ENCODE results near the gene RNFT2. TPM values are rescaled to one million over a fixed set of nuclear protein-coding genes. Genes with fewer than 3 reads are reported as not detected.
A peak's percentile ranks its signal among the peaks of the same experiment; 100 is the strongest.

Gene RNFT2
- total RNA-seq, 1 experiment from 2014 or later, result 6.0 TPM

DNA sequence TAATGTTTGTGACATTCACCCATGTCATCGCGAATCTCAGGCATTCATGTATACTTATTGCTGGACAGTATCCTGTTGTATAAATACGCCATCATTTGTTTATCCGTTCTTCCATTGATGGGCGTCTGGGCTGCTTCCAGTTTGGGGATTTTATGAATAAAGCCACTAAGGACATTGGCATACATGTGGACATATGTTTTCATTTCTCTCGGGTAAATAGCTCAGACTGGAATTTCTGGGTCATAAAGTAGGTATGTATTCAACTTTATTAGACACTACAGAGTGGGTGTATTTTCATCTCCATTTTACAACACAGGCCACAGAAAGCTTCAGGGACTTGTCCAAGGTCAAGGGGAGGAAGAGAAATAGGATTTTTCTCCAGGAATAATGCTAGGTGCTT lies 94.2 kb downstream of the RNFT2 start:
- no peak for DNase-seq (ENCODE audit: low read depth)

DNA sequence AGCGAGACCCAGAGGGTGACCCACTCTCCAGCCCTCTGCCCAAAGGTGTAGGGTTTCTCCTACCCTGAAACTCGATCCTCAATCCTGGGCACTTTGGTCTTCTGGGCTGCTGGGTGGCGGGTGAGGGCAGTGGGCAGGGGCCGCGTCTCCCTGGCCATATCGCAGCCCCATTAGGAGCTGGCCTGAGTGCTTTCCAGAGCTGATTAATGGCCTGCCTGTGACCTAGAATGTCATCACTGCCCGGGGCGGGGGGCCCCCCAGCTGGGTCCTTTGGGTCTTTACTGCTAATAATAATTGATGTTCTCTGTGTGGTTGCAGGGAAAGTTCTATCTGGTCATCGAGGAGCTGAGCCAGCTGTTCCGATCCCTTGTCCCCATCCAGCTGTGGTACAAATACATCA lies 95.4 kb downstream of the RNFT2 start:
- no peak for DNase-seq (ENCODE audit: low read depth)

DNA sequence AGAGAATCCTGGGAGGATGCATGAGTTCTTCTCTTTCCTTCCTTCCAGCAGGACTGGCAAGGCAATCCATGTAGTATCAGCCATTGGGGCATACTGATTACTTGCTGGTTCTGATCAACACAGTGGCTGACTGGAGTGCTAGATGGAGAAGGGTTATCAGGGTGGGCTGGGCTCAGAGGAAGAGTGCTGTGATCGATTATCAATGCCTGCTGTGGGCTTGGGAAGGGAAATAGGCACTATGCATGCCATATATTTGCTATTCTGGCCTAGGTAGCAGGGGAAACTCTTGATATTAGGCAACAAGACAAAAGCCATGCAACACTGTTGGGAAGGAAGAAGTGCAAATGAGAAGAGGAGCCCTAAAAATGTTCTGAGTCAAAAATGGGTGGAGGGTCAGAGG lies 97.4 kb downstream of the RNFT2 start:
- no peak for DNase-seq (ENCODE audit: low read depth)

DNA sequence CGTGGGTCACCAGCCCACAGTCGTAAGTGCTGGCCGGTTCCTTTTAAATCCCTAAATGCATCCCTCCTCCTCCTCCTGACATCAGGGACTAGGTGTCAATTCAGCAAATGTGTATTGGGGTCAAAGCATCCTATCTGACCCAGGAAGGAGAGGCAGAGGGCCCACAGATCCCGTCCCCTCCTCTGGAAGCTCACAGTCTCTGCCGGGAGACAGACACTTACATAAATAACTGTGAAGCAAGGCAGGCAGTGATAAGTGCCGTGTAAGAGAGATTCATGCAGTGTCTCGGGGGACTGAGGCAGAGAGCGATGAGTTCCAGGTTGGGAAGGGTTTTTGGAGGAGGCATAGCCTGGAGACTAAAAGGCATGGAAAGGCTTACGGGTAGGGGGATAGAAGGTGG lies 99.0 kb downstream of the RNFT2 start:
- DNase-seq (ENCODE audit: low read depth), result no peak

DNA sequence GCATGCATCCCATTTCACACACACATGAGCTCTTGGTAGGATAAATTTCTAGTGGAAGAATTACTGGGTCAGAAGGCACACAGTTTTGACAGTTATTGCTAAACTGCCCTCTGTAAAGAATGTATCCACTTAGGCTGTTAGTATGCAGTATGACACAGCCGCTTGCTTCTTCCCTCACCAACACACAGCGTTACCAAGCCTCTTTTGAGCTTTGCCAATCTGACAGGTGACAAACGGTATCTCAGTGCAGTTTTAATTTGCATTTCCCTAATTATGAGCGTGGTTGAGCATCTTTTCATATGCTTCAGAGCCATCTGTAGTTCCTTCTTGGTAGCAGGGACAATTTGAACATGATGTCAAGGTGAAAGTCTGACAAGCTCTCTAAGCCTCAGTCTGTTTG lies 100.2 kb downstream of the RNFT2 start:
- DNase-seq (ENCODE audit: low read depth), result no peak

DNA sequence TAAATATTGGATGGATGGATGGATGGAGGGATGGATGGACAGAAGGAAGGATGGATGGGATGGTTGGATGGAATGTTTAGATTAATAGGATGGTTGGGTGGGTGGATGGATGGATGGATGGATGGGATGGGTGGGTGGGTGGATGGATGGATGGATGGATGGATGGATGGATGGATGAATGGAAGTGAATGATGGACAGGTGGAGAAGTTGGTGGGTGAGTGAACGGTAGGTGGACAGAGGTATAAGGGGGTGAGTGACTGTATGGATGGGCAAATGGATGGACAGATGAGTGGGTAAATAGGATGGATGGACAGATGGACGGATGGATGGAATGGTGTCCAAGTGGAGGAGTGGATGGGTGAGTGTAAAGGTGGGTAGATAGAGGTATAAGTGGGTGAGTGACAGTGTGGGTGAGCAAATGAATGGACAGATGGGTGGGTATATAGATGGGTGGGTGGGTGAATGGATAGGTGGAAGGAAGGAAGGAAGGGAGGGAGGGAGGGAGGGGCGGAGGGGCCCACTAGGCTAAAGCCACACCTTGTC lies 101.2 kb downstream of the RNFT2 start:
- no peak for DNase-seq (ENCODE audit: low read depth)

DNA sequence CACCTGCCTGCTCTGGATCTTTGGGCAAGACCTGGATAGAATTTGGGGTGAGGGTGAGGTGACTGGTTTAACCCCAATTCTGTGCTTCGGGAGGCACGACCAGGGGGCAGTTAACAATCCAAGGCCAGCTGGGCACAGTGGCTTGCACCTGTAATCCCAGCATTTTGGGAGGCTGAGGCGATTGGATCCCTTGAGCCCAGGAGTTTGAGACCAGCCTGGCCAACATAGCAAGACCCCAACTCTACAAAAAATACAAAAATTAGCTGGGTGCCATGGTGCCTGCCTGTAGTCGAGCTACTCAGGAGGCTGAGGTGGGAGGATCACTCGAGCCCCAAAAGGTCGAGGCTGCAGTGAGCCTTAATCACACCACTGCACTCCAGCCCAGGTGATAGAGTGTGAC lies 105.0 kb downstream of the RNFT2 start:
- no peak for DNase-seq (ENCODE audit: low read depth)

DNA sequence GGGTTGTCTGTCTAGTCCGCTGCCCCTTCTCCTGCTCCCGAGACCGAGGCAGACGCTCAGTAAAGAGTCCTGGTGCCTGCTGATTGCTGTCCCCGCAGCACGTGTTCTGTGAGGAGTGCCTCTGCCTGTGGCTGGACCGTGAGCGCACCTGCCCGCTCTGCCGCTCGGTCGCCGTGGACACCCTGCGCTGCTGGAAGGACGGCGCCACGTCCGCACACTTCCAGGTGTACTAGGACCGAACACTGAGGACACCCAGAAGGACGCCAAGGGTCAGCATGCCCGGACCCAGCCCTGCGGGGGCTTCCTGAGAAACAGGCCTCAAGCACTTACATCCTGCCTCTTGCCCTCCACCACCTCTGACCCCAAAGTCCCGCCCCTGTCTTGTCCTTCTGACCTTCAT lies 111.1 kb downstream of the RNFT2 start:
- no peak for DNase-seq (ENCODE audit: low read depth)

DNA sequence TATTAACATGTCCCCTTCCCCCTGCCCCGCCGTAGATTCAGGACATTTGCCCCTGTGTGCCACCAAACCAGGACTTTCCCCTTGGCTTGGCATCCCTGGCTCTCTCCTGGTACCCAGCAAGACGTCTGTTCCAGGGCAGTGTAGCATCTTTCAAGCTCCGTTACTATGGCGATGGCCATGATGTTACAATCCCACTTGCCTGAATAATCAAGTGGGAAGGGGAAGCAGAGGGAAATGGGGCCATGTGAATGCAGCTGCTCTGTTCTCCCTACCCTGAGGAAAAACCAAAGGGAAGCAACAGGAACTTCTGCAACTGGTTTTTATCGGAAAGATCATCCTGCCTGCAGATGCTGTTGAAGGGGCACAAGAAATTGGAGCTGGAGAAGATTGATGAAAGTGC lies 114.2 kb downstream of the RNFT2 start:
- no peak for DNase-seq (ENCODE audit: low read depth)

DNA sequence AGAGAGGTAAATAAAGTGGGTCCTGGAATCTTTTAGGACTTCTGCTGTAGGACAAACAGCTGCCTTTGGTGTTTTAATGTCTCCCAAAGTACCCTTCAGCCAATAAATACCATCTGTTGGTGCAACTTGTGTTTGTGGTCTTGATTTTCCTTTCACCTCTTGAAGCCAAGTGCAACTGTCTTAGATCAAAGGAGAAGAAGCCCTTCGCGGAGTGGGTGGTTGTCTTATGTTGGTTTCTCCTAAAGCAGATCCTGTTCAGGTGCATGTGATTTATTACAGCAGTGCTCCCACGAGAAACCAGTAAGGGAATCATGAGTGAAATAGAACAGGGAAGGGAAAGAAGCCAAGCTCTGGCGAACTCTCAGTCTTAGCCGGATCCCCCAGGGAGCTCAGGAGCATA lies 115.4 kb downstream of the RNFT2 start:
- no peak for DNase-seq (ENCODE audit: low read depth)

DNA sequence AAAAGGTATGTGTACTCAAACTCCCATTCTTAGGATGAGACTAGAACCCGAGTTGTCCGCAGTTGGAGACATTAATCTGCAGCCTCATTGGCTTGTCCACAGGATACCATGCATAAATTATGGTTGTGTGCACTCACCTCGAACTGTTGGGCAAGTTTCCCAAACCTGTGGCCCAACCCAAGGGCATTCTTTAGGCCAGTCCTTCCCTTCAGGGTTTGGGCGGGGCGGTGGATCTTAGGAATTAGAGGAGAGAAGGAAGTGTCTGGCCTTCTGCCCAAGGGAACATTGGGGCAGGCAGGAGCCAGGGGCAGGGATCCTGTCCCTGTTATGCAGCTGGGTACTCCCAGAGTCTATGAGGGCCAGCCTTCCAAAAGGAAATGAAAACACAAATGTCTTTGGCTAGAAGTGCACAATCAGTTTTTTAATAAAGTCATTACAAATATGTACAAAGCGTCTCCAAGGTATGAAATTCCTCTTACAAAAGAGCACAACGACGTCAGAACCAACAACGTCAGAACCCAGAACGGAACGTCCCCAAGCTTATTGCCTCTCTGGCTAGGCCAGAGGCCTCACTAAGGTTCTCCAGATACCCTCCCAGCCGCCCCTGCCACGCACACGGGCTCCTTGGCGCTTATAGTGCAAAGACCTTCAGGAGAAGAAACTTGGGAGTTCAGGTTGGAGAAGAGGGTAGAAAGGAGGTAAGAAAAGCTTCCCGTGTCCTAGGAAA lies 117.8 kb downstream of the RNFT2 start:
- no peak for DNase-seq (ENCODE audit: low read depth)

DNA sequence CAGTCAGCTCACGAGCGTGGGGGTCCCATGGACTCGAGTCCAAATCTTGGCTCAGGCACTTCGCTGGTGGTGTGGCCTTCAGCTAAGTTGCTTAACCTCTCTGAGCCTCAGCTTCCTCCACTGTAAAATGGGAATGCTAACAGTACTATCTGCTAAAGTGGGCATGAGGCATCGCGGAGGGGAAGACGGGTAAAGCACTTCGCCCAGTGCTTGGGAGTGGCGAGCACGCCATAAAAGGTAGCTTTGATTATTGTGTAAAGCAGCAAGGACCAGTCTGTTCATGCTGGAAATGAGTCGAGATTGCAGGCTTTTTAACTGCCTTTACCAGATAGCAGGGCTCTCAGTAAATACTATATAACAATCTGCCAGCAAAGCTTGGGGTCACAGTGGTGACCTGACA lies 118.6 kb downstream of the RNFT2 start:
- no peak for DNase-seq (ENCODE audit: low read depth)

DNA sequence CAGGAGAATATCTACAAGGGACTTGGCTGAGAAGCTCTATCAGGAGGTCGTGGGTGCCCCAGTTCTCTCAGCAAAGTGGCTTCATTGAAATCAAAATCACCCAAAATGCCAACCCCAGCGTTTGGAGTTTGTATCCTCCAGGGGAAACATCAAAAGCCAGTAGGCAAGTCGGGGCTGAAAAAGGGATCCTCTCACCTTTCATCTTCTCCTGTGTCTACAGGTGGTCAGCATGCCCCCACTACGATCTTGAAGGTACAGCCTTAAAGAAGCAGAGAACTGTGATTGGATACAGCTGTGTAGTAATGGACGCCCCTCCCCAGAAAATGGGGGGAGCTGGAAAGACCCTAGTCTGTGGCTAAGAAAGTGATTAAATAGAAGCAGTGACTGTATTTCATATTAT lies 121.0 kb downstream of the RNFT2 start:
- DNase-seq (ENCODE audit: low read depth), result no peak

DNA sequence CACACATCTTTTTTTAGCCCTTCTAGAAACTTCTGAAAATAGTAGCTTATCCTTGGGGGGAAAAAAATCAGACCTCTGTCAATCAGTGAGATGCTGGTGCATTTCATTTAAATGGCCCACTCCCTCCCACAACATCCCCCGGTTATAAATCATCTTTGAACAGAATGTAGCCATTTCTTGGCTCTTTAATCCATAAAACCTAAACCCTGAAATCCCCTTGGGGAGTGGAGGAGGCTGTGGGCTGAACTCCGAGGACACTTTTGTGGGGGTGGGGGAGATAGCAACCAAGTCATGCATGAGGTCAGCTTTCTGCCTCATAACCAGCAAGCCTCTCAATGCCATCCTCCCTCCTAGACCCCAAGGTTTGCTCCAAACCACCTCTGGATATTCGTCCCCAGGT lies 122.1 kb downstream of the RNFT2 start:
- no peak for DNase-seq (ENCODE audit: low read depth)

DNA sequence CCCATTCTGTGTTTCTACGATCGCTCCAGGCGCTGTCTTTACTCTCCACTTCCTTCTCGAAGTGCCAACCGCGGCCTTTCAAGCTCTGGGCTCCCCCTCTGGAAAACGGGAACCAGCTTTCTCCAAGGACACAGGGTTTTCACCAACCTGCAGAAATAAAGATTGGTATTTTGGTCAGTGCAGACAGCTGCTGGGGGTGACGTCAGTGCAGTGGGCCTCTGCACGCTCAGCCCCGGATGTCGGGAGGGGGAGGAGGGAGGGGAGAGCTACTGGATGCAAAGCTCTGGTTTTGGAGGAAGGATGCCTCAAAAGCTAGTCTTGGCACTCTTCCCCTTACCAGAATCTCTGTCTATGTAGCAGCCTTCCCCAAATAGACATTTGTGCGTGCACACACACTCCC lies 123.2 kb downstream of the RNFT2 start:
- peak; percentile 48 for DNase-seq (ENCODE audit: low read depth)

DNA sequence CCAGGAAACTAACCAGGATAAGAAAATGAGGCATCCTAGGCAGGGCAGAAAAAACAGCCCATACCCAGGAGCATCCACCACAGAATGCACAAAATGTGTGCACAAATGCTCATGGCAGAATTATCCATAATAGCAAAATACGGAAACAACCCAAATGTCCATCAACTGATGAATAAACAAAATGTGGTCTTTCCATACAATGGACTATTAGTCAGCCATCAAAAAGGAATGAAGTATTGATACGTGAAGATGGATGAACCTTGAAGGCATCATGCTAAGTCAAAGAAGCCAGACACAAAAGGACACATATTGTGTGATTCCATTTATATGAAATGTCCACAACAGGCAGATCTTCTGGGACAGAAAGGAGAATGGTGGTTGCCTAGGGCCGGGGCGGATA lies 124.1 kb downstream of the RNFT2 start:
- DNase-seq (ENCODE audit: low read depth), result no peak

DNA sequence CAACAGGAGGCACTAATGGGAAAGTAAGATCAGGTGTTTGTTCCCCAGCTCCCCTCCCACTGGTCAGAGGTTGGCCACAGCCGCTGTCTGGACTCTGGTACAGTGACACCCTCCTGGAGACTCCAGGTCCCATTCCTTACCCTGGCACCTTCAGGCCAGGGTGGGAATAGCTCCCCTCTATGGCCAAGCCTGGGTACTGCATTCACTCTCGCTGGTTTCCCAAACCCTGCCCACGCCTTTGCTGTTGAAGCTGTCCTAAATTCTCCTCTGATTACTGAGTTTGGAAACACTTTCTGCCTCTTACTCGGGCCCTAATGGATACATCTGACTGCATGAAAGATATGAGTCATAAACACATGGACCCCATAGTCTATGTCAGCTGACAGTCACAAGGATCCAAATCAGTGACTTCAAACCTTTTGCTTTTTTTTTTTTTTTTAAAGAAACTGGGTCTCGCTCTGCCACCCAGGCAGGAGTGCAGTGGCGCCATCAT lies 125.2 kb downstream of the RNFT2 start:
- peak; percentile 42 for DNase-seq (ENCODE audit: low read depth)

DNA sequence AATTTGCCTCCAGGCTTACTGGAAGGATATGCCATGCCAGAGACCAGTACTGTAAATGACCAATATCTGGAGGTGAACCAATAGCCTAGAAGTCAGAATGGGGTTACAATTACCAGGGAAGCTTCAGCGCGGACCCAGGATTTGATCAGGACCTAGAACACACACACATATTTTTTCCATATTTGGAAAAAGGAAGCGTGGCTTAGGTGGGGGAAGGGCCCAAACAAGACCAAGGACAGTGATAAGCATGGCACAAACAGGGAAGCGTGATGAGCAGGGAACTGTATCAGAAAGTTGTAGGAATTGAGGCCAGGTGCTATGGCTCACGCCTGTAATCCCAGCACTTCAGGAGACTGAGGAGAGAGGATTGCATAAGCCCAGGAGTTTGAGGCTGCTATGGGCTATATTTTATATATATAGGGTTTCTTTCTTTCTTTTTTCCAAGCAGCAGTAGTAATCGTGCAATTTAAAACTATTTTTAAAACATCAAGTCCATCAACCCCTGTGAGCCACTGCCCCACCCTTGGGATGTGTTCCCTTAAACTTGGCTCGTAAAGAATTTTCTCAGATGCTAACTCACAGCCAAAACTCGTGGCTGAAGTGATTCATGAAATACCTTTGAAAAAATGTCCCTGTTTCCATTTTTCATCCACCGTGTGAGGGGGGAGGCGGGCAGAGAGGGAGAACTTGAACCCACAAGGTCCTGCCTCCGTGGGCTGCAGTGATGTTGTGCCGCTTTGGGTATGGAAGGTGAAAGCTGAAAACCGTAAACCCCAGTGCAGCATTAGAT lies 126.5 kb downstream of the RNFT2 start:
- DNase-seq (ENCODE audit: low read depth), result peak; percentile 65

DNA sequence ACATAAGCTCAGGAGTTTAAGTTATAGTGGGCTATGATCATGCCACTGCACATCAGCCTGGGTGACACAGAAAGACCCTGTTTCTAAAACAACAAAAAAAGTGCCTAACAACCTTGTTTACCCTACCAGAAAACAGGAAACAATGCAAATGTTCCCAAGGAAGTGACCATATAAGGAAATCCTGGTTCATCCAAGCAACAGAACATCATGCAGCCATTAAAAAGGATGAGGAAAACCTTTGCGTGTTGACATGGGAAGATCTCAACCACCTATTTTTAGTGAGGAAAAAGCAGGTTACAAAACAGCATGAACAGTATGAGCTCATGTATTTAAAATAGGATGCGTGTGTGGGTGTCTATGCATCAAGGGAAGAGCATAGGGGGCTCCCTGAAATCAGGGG lies 129.4 kb downstream of the RNFT2 start:
- no peak for DNase-seq (ENCODE audit: low read depth)

DNA sequence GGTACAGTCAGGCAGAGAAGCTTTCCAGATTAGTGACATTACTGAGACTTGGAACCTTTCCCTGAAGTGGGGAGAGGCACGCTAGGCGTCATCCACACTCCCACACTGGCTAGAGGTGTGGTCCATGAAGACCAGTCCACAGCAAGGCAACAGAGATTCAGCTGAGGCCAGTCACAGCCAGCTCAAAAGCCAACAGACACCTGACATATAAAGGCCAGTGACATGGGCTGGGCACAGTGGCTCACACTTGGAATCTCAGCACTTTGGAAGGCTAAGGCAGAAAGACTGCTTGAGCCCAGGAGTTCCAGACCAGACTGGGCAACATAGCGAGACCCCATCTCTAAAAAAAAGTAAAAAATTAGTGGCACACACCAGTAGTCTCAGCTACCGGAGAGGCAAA lies 132.2 kb downstream of the RNFT2 start:
- no peak for DNase-seq (ENCODE audit: low read depth)

DNA sequence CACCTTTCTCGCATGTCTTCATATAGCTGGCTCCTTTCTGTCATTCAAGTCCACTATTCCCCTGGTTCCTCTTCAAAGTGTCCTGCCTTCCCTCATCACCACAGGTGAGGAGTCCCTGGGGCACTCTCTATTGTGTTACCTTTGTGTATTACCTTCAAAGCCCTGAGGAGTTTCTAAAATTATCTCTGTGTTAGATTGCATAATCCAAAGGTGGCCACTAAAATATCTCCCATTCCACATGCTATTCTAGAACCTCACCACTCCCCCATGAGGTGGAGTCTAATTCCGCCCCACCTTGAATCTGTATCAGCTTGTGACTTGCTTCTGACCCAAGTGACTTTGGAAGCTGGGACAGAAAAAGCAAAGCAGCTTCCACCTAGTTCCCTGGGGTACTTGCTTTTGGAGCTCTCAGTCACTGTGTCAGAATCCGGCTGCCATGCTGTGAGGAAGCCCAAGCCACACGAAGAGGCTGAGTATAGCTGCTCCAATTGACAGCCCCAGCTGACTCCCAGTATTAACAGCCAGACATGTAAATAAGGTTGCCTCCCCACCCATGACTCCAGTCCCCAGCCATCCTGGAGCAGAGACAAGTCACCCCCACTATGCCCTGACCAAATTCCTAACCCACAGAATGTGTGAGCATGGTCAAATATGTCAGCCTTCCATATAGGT lies 136.3 kb downstream of the RNFT2 start:
- no peak for DNase-seq (ENCODE audit: low read depth)
